Measurements from ENCODE around the gene GPX3. TPM values are rescaled to one million over a fixed set of nuclear protein-coding genes. Genes with fewer than 3 reads are reported as not detected.

GPX3 gene
- total and polyA plus RNA-seq, 2 of the 8 experiments (the other 6 are each of a cell fraction or from before 2014, with no cell fraction given) = 27.8 to 77.9 TPM

DNA sequence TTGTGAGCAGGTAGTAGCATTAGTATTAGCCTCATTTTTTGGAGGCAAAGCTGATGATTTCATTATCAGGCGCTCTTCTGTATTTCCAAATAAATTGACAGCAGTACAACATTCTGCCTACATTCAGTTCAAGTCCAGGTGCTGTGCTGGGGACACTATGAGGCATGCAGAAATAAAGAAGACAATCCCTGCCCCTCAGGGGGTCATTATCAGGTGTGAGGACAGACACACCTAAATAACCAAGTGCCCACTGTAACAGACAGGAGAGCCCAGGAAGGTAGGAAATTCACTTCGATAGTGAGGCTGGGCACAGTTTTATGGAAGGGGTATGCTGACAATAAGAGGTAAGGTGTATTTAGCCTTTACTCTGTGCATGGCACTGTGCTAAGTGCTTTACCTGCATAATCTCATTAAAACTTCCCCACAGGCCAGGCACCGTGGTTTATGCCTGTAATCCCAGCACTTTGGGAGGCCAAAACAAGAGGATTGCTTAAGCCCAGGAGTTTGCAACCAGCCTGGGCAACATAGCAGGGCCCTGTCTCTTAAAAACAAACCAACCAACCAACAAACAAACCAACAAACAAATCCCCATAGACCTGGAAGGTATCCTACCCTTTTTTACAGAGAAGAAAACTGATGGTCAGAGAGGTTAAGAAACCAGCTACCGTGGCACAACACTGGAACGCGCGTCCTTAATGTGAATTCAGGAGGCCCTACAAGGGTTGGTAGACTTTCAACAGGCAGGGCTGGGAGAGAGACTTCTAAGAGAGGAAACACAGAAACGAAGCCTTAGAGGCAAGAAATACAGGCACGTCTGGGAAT is 17.5 kb upstream of the GPX3 start:
- Histone ChIP-seq H2AK5ac (ENCODE audit: low read depth, low read length) (no peak overlapping the region), H2BK12ac (ENCODE audit: low read depth, low read length) (no peak overlapping the region), H3K4me2 (ENCODE audit: insufficient read depth in 1 of 2, low read depth in 2 of 2, low read length in 2 of 2) (no peak overlapping the region), H4K20me1 (replicated peaks in 1 of 2; ENCODE audit: control insufficient read depth in 1 of 2, insufficient read depth in 2 of 2, low read length in 2 of 2) (no peaks in the 10 kb centered on the region), H3K9ac (replicated peaks in 1 of 4; ENCODE audit: extremely low read depth in 1 of 4, low read depth in 3 of 4, low read length in 3 of 4) (no peak overlapping the region), H3K4ac (replicated peaks; ENCODE audit: insufficient read length, low read depth, low read length) (no peak overlapping the region), H3K56ac (replicated peaks; ENCODE audit: insufficient read length, low read depth, low read length) (no peak overlapping the region), H2BK120ac (replicated peaks; ENCODE audit: low read depth, low read length) (no peak overlapping the region), H3K4me1 (replicated peaks in 1 of 4; ENCODE audit: control insufficient read depth in 3 of 4, insufficient read depth in 4 of 4, low read length in 3 of 4) (peaks cover 0 to 3% (median 0%) of the 10 kb centered on the region in 4 experiments; a peak in 1 of 7 replicates), H3K27ac (ENCODE audit: low read depth, low read length) (no peak overlapping the region), H3K23me2 (ENCODE audit: low read depth, low read length) (no peaks in the 10 kb centered on the region), H3K18ac (ENCODE audit: extremely low read depth, low read length) (no peak overlapping the region), H3K14ac (ENCODE audit: insufficient read length) (no peak overlapping the region), H2AFZ (ENCODE audit: low read length) (no peak overlapping the region), H2BK20ac (ENCODE audit: low read length) (no peak overlapping the region), H2BK5ac (ENCODE audit: low read depth, low read length) (no peak overlapping the region), H3K79me1 (ENCODE audit: low read depth, low read length) (no peaks in the 10 kb centered on the region), H3K4me3 (ENCODE audit: extremely low read depth in 1 of 4, insufficient read depth in 2 of 4, low read depth in 3 of 4, low read length in 4 of 4) (no peak overlapping the region), H4K8ac (ENCODE audit: extremely low read depth, insufficient read depth, low read length) (no peak overlapping the region), H2BK15ac (ENCODE audit: low read length) (0 out of 2 replicates have a peak overlapping the region, but pooled peaks have one; percentile 8), H3K9me3 (ENCODE audit: insufficient read depth in 2 of 2, low read depth in 1 of 2, low read length in 1 of 2) (no peaks in the 10 kb centered on the region), H4K91ac (replicated peaks; ENCODE audit: insufficient read length, low read length) (no peak overlapping the region), H4K5ac (ENCODE audit: insufficient read length, low read depth, low read length) (no peak overlapping the region), H3K23ac (ENCODE audit: insufficient read length) (no peak overlapping the region), H3K79me2 (ENCODE audit: control insufficient read depth in 1 of 2, insufficient read depth in 2 of 2, low read length in 2 of 2) (no peaks in the 10 kb centered on the region), H3K36me3 (ENCODE audit: control insufficient read depth in 2 of 4, insufficient read depth in 4 of 4, low read length in 3 of 4) (no peaks in the 10 kb centered on the region), H3K27me3 (replicated peaks in 1 of 4; ENCODE audit: control insufficient read depth in 3 of 4, extremely low read depth in 1 of 4, insufficient read depth in 3 of 4, low read length in 3 of 4) (no peaks in the 10 kb centered on the region)
- DNase-seq (ENCODE audit: low read depth in 1 of 2, low spot score in 2 of 2) = peak in 1 of 2 experiments; percentile 31
- 86% methylated on average over 9 of the region's 9 CpGs; no CpG with 5 or more reads in 1 of the 2 experiments for WGBS, 2 experiments (ENCODE audit: extremely low coverage in 1 of 2, insufficient coverage in 1 of 2, insufficient read length in 1 of 2, insufficient replicate concordance in 2 of 2, low coverage in 1 of 2, low lambda C conversion rate in 2 of 2, missing lambda C conversion rate in 1 of 2)
- ChIA-PET POLR2A (ENCODE audit: partially characterized antibody) (interaction anchor here (0.6 to 1.0 kb wide), 2 partner anchors 46 to 156 kb away, joined by 3 read pairs; no protein-coding TSS in a partner anchor), CTCF (ENCODE audit: partially characterized antibody) (interaction anchor here (0.7 to 10.3 kb wide), 32 partner anchors 8 to 519 kb away, joined by 3 to 128 read pairs (median 4); partner anchors contain the start of gene GPX3)
- FAIRE-seq = no peak
- no peak for TF ChIP-seq RXRA (IDR thresholded peaks at IDR 0.05; ENCODE audit: insufficient read depth, low read depth, low read length)
- no peak for TF ChIP-seq SUZ12 (IDR thresholded peaks at IDR 0.05; ENCODE audit: low read length)
- no peak for TF ChIP-seq SIX5 (IDR thresholded peaks at IDR 0.05; ENCODE audit: low read depth, low read length)
- TF ChIP-seq YY1 (IDR thresholded peaks at IDR 0.05; ENCODE audit: low read depth, low read length) = no peak
- no peak for TF ChIP-seq TAF7 (optimal IDR thresholded peaks at IDR 0.05; ENCODE audit: borderline replicate concordance, low read depth, low read length)
- TF ChIP-seq GTF2F1 (IDR thresholded peaks at IDR 0.05; ENCODE audit: borderline replicate concordance, low read depth, low read length) = no peak
- TF ChIP-seq HDAC6 (IDR thresholded peaks at IDR 0.05; ENCODE audit: low read depth, low read length) = no peak
- no peak for TF ChIP-seq RFX5 (IDR thresholded peaks at IDR 0.05; ENCODE audit: borderline replicate concordance, low read depth, low read length)
